ENCODE data around the gene SOX14. TPM values are rescaled to one million over a fixed set of nuclear protein-coding genes. Genes with fewer than 3 reads are reported as not detected.

SOX14 gene
- not detected for polyA plus RNA-seq (ENCODE audit: insufficient read length in 4 of 4)

DNA sequence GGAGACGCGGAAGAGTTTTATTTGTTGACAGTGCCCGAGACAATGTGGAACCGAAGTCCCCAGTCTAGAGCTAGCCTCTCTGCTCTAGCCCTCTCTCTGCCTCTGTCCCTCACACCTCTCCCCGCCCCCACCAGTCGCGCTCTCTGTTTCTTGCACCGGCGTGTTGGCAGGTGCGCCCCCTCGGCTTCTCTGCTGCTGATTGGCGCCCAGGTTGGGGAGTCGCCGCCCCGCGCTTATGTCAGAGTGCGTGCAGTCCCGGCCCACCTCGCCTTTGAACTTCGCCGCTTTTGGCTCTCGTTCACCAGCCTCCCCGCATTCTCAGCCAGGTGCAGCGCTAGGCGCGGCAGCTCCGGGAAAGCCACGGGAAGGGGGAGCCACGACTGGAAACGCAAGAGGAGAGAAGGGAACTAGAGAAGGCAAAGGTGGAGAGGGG lies at the start of gene SOX14:
Gene SOX14, plus strand, starts transcription at position 315 of the 433 bp plus-strand sequence. CDS start 470 bp downstream, outside the sequence.
- no peak for DNase-seq (ENCODE audit: low read depth in 4 of 4, low spot score in 2 of 4)

DNA sequence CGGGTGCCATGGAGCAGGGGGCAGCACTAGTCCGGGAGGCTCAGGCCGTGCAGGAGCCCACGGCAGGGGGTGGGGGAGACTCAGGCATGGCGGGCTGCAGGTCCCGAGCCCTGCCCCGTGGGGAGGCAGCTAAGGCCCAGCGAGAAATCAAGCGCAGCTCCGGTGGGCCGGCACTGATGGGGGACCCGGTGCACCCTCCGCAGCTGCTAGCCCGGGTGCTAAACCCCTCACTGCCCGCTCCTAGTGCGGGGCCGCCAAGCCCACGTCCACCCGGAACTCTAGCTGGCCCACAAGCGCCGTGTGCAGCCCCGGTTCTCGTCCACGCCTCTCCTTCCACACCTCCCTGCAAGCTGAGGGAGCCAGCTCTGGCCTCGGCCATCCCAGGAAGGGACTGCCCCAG lies 49.6 kb upstream of the SOX14 start:
- no peak for DNase-seq (ENCODE audit: low read depth in 4 of 4, low spot score in 2 of 4)

DNA sequence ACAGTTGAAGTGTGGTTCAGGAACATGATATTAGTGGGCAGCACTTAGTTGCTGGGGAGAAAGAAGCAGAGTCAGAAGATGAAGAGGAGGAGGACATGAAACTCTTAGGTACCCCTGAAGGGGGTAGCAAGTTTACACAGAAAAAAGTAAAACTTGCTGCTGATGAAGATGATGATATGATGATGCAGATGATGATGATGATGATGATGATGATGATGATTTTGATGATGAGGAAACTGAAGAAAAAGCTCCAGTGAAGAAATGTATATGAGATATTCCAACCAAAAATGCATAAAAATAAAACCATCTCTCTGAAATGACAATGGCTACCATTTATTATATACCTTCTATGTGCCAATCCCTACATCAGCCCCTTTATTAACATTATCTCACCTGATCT lies 39.9 kb upstream of the SOX14 start:
- no peak for DNase-seq (ENCODE audit: low read depth in 4 of 4, low spot score in 2 of 4)

DNA sequence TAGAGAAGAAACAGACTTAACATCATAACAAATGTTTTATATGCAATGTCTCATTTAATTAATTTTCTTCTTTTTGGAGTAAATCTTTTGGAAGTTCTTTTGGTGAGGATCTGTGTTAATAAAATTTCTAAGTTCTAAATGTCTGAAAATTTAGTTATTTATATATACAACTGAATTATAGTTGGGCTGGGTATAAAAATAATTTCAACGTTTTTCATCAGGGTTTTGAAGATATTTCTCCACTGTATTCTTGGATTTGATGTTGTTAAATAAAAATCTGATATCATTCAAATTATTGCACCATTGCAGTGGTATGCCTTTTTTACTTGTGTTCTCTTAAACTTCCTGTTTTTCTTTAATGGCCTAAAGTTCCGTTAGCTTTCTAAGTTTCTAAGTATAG lies 26.9 kb upstream of the SOX14 start:
- no peak for DNase-seq (ENCODE audit: low read depth in 4 of 4, low spot score in 2 of 4)

DNA sequence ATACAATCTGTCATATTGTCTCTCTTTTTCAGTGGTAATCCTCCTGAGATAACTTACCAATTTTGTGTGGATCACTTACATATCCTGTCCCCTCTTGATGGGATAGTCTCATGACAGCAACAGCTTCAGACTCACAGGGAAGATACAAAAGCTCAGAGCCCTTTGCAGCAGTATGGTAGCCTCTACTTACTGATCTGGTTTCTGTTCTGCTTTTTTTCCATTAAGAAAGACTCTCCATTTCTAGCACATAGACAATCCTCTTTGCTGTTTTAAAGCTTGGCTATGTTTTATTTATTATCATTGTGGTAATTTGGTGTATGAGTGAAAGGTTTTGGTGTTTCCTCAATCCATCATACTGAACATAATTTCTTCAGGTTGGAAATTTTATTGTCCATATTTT lies 25.4 kb upstream of the SOX14 start:
- no peak for DNase-seq (ENCODE audit: low read depth in 4 of 4, low spot score in 2 of 4)

DNA sequence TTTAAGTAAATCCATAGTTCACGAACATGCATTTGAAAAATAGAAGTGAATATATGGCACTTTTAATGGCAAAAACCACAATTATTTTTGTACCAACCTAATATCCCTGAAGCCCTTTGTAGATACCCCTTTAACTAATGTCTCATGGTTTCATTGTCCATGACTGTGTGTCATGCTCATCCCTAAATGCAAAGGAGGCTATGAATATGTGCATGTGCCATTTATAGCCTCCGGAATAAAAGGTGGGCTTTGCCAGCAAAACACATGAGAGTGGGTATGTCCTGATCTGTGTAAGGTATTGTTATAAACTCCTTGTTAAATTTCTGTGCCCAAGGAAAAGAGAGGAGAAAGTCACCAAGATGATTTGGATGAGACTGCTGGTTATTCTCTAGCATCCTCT lies 20.5 kb upstream of the SOX14 start:
- DNase-seq (ENCODE audit: low read depth in 4 of 4, low spot score in 2 of 4): no peak

DNA sequence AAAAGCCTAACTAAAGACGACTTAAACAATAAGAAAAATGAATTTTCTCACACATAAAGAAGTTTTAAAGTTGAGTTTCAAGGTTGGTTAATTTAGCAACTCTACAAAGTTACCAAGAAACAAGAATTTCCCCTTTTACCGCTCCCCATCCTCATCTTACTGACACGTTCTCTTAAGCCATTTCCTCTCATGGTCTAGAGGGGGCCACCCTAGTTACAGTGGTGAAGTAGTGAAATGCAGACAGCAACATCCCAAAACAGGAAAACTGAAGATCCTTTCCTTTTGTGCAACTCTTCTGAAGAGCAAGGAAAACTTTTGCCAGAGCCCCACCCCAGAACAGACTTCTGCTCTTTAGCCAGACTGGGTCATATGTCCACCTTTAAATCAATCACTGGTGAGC lies 17.3 kb upstream of the SOX14 start:
- no peak for DNase-seq (ENCODE audit: low read depth in 4 of 4, low spot score in 2 of 4)

DNA sequence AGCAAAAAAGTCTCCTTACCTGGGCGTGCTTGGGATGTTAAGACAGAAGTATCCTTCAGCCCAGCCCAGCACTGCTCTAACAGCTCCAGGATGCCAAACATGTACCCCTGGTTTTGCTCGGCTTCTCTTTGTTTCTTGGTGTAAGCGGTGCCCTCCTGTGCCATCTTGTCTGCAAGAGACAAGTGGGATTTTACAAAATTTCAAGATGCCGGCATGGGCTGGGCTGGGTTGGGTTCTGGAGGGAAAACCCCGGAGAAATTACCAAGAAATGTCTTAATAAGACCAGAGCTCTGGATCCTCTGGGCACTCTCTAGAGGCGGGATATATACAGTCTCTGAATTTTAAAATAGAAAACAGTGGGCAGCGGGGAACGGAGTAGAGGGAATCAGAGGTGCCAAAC lies 4.6 kb upstream of the SOX14 start:
- no peak for DNase-seq (ENCODE audit: low read depth in 4 of 4, low spot score in 2 of 4)

DNA sequence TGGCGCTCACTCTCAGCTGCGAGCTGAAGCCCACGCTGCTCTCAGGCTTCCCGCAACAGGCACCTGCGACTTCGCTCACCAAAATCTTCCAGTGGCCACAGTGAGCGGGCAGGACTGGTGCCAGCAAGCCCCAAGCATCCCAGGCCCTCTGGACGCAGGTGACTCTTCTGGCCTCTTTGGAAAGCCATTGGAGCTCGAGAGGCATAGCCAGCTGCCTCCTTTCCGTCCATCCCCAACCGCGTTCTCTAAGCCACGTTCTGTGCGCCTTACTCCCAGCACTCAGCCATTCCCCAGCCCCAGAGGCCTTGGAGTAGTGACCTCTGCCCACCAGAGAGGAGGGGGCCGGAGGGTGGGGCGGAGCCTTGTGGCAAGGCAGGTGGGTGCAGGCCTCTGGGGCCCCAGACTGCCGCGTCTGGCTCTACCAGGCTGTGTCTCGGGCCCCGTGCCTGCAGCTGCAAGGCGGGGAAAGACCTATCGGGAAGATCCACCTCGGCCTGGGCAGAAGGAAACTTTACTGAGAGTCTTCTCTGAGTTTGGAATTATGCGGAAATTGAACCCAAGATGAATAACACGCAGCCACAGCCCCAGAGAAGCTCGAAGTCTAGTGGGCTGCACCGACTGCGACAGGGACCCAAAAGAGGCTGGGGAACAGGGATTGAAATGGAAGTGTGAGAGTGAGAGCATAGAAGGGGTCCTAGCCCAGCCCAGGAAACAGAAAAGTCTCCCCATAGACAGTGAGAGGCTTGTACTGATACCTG lies 3.6 kb upstream of the SOX14 start:
- no peak for DNase-seq (ENCODE audit: low read depth in 4 of 4, low spot score in 2 of 4)

DNA sequence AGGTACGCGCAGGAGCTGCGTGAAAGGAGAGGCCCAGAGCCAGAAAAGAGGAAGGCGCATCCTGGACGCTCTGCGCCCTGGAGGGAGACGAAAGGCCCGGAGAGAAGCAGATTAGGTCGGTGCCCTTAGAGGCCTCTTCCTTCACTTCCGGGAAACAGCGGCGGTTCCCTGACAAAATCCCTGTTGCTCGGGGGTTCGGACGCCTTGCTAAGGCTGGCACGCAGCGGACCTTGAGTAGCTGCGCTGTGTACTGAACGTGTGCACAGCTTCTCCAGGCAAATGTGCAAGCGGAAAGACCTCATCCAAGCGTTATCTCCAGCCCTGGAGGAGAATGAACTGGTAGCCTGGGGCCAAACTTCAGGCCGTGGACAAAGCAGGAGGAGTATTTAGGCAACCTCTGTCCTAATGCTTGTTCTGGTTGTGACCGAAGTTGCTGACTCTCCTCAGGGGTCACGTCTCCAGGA lies 3.0 kb upstream of the SOX14 start:
- DNase-seq (ENCODE audit: low read depth in 4 of 4, low spot score in 2 of 4): no peak

DNA sequence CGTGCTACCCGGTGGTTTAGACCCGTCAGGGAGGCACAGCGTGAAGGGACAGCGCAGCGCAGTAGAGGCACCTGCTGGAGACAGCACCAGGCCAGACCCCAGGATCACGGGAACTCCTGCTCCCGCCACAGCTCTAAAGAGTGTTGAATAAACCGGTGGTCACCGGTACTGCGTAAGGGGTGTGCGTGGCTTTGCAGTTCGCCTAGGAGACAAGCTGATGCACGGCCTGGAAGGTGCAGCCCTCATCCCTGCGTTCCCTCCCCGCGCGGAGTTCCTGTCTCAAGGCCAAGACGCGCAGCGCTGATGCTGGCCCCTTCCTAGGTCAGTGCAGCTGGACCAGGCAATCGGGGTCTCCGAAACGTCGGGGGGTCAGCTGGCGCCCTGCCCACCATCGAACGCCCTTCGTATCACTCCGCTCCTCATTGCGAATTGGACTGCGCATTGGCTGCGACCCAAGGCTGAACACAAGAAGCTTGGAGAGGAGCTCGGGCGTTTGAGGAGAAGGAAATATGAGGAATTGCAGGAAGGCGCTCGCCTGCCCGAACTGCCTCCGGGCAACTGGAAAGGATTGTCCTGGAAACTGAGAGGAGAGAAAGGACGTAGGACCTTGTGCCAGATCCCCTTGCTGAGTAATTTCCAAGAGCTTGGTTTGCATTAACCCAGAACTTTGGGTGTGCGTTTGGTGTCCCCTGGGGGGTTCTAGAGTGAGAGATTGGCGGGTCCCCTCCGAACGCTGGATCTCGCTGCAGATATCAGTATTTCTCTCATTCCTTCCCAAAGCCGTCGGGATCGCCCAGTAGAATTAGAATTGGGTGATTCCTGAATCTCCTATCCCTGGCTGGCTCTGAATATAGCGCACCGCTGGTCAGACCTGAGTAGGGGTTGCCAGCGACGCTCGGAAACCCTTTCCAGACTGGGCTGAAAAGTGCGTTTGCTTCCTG lies 2.3 kb upstream of the SOX14 start:
- DNase-seq (ENCODE audit: low read depth in 4 of 4, low spot score in 2 of 4): no peak

DNA sequence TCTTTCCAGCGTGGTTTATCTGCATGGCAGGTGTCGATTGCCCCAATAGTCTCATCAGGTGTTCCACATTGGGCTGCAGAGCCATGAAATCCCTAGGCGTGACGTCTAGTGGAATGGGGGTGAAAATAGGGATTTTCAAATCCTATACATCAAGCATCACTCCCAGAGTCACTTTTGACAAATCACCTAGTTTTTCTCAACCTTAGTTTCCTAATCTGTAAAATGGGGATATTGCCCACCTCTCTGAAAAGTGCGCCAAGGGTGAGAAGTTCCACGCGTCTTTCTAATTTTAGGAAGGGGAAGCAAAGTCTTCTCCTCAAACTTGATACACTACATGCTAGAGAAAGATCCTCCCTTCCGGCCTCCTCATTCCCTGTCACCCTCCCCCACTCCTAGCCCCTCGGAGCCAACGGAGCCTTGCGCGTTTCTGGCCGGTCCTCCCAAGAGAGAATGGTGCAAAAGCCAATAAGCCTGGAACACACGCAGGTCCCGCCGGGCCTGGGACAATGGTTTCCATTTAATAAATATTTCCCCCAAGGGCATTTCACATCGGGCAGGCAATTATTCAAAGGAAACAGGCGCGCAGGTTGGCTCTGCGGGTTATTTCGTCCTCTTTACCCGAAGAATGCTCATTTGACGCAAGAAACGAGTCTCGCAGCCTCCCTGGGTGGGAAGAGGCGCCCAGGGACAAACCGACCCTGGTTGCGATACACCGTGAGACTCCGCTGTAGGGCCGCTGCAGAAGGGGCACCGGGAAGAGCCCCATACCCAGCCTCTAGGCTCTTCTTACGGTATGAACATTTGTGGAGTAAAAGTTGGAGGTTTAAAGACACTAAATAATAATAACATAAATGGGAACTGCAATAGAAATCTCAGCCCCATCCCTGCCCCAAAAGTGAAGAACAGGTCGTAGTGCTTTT lies 1.2 kb upstream of the SOX14 start:
- no peak for DNase-seq (ENCODE audit: low read depth in 4 of 4, low spot score in 2 of 4)

DNA sequence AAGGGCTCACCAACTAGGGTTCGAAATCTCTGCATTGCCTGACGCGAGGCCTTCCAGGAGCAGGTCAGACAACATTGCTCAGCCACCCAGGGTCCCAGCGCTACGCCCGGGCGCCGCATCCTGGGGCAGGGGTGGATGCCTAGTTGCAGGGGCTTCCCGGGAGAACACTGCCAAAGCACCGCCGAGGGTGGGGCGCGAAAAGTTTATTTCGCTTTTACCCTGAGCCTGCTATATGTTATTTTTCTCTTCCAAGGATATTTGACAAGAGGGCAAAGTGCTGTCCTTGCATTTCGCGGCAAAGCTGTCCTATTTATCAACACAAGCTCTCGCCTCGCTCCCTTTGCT lies 549 bp upstream of the SOX14 start:
- DNase-seq (ENCODE audit: low read depth in 4 of 4, low spot score in 2 of 4): no peak

DNA sequence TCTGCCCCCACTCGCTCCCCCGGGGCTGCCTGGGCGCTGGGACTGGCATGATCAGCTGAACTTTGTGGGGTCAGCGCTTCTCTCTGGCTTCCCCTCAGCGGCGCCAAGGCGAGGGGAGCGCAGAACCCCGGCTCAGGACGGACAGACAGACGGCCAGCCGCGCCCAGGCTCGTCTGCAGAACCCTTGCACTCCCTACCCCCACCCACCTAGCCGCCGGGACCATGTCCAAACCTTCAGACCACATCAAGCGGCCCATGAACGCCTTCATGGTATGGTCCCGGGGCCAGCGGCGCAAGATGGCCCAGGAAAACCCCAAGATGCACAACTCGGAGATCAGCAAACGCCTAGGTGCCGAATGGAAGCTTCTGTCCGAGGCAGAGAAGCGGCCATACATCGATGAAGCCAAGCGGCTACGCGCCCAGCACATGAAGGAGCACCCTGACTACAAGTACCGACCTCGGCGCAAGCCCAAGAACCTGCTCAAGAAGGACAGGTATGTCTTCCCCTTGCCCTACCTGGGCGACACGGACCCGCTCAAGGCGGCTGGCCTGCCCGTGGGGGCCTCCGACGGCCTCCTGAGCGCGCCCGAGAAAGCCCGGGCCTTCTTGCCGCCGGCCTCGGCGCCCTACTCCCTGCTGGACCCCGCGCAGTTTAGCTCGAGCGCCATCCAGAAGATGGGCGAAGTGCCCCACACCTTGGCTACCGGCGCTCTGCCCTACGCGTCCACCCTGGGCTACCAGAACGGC lies 621 bp downstream of the SOX14 start:
- no peak for DNase-seq (ENCODE audit: low read depth in 4 of 4, low spot score in 2 of 4)

DNA sequence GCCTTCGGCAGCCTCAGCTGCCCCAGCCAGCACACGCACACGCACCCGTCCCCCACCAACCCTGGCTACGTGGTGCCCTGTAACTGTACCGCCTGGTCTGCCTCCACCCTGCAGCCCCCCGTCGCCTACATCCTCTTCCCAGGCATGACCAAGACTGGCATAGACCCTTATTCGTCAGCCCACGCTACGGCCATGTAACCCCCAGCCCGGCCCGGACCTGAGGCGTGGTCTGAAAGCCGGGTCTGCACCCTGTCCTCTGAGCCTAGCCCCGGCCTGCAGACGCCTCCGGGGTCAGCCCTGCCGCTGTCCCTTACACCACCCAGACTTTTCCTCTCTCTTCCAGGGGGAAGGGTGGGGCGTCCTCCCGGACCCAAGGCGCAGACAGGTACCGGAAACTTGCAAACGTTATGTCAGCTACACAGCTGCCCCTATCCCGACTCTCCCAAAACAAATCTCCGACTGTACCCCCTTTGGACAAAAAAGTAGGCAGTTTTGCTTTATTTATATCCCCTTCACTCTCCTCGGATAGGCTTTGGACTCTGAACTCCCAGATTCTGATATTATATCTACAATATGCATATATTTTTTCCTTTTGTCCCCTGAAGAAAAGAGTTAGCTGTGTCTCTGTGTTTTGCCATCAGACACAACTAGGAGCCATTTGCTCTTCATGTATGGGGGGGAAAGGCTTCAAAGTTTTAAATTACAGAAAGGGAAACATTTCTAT lies 1.4 kb downstream of the SOX14 start:
- no peak for DNase-seq (ENCODE audit: low read depth in 4 of 4, low spot score in 2 of 4)

DNA sequence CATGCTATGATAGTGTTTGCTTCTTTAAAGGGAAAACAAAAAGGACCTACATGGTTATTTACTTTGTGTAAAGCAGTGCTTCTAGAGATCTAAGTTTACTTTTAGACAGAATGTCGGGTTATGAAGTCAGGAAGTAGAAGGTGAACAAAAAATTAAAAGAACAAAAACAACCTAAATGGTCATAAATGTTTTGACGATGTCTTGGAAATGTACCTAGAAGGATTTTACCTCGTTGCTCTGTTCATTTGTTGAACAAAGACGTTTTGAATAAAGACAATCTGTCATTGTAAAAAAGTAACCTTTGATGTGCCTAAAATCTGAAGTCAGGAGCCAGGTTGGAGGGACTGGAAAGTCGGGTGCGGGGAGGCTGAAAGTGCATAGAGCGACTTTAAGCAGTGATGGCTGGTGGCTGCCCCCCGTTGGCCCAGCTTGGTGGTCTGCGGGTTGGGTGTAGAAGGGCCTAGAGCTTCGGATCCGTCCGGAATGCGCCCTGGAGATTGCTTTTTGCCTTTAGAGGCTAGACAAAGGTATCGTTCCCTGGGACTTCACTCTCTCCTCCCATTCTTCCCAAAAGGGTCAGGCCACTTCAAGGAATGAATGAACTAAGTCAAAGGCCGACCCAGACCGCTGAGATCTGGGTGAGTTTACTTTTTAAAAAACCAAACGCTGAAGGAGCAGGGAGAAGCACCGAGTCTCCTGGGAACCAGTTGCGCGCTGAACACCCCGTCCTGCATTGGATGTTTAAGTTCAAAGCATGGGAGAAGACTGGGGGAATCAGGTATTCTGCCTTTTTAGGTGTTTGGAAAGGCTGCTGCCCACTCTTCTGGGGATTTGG lies 2.1 kb downstream of the SOX14 start:
- no peak for DNase-seq (ENCODE audit: low read depth in 4 of 4, low spot score in 2 of 4)

DNA sequence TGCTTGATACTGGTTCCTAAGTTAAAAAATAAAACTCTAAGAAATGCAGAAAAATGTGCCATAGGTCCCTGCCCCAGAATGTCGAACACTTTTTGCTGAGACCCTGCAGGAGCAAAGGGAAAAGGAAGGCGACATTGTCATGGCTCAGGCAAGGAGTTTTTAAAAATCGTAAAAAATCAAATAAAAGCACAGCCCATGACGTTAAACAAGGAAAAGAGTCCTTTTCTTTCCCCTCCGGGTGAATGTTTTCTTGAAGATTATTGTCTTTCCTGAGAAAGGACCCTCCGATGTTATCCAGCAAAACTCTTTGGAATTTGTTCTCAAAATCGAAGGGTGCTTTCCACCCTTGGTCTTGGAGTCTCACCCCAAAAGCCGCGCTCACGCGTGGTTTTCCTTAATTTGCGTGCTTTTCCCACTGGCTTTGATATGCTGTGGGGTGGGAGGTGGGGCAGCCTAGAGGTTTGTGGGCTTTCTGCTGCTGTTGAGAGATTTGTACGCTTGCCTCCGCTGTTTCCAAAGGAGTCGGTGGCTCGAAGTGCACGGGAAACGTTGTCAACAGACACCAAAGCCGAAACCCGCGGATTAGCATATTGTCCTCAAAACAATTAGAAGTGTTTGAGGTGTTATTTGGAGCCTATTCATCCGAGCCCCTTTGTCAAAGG lies 2.9 kb downstream of the SOX14 start:
- no peak for DNase-seq (ENCODE audit: low read depth in 4 of 4, low spot score in 2 of 4)
